DND-41 (cell line): ENCODE measurements around the gene SEC22A.

ENCODE experiments used
- ATAC-seq: fragments of 200-7000 bp; cut with Tn5 transposase; 3 replicates; pipeline ENCODE4 v1.9.1; 2021; ENCODE audit warnings: low read depth; ENCODE audit not compliant: insufficient read depth
- DNase-seq: peaks from one replicate; pipeline ENCODE4 v3.0.0-alpha.2; 2020
- H2AFZ ChIP-seq: 2 replicates; pipeline ENCODE4 v1.6.0; 2012; ENCODE audit warnings: low read depth, low read length
- H3K27ac ChIP-seq: 2 replicates; pipeline ENCODE4 v1.5.1; 2012; ENCODE audit warnings: low read length, inconsistent platforms
- H3K27me3 ChIP-seq: fragments of 200-600 bp; sonication (generic); 2 replicates; pipeline ENCODE4 v1.6.0; 2012; ENCODE audit warnings: low read length, mild to moderate bottlenecking, inconsistent platforms; ENCODE audit not compliant: insufficient read depth, poor library complexity
- H3K36me3 ChIP-seq: 2 replicates; pipeline ENCODE4 v1.5.1; 2012; ENCODE audit warnings: low read length, inconsistent platforms; ENCODE audit not compliant: insufficient read depth
- H3K4me1 ChIP-seq: 2 replicates; pipeline ENCODE4 v1.5.1; 2012; ENCODE audit warnings: mild to moderate bottlenecking, low read length; ENCODE audit not compliant: insufficient read depth
- H3K4me2 ChIP-seq: 2 replicates; pipeline ENCODE4 v1.6.0; 2012; ENCODE audit warnings: mild to moderate bottlenecking, moderate library complexity, low read length, inconsistent platforms; ENCODE audit not compliant: insufficient read depth
- H3K4me3 ChIP-seq, 2 experiments: fragments of 200-600 bp in 1 of 2; shearing (Covaris generic) in 1 of 2; 2 replicates each; pipeline ENCODE4 v1.5.1; 2012 to 2016; ENCODE audit warnings: inconsistent platforms in 2 of 2, low read length in 2 of 2, mild to moderate bottlenecking in 2 of 2, low read depth in 1 of 2, moderate library complexity in 1 of 2
- H3K79me2 ChIP-seq: 2 replicates; pipeline ENCODE4 v1.6.0; 2012; ENCODE audit warnings: low read length, inconsistent platforms; ENCODE audit not compliant: insufficient read depth
- H3K9ac ChIP-seq: 2 replicates; pipeline ENCODE4 v1.6.0; 2012; ENCODE audit warnings: low read depth, mild to moderate bottlenecking, inconsistent platforms, low read length, moderate library complexity
- H3K9me3 ChIP-seq: 2 replicates; pipeline ENCODE4 v1.5.1; 2012; ENCODE audit warnings: low read length, moderate library complexity, mild to moderate bottlenecking, inconsistent platforms; ENCODE audit not compliant: insufficient read depth, severe bottlenecking
- H4K20me1 ChIP-seq: 2 replicates; pipeline ENCODE4 v1.6.0; 2012; ENCODE audit warnings: low read length; ENCODE audit not compliant: insufficient read depth
- CTCF ChIP-seq: IDR thresholded peaks from 2 replicates; pipeline ENCODE4 v1.5.1; 2012; ENCODE audit warnings: borderline replicate concordance, low read length, moderate library complexity, mild to moderate bottlenecking; ENCODE audit not compliant: poor library complexity, severe bottlenecking; ENCODE audit errors: extremely low read depth
- EZH2 ChIP-seq: IDR thresholded peaks from 3 replicates; pipeline ENCODE4 v1.6.1; 2012; ENCODE audit warnings: borderline replicate concordance, low read depth, mild to moderate bottlenecking, moderate library complexity, low read length, inconsistent platforms; ENCODE audit not compliant: severe bottlenecking

Gene SEC22A

DNA sequence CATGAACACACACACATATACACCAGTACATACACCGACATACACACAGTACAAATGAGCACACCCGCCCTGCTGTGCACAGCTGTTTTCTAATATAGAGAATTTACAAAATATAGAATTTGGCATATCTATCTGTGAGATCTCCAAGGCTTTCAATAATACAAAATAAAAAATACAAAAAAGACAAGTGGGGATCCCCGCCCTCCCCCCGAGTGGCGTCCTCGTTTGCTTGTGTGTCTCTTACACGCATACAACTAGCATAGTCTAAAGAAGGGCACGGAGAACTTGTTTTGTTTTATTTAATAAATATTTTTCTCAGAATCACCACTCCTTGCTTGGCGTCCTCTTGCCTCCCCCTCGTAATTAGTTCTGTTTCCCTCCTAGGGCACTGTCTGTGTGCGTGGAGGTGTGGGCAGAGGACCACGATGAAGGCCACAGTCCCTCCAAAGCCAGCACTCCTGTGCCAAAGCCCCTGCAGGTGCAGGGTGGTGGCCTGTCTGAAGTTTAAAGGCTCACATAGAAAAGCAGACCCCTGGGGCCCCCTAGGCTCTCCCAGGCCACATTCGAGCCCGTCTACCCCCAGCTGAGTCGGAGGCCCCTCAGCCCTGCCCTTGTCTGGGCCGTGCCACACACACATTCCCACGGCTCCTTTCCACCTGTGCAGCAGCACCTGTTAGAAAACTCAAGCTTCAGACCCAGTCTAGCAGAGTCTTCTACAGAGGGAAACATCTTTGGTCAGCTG, 82.1 kb downstream of the SEC22A start:
- Histone ChIP-seq H3K9me3 (no peaks in the 10 kb centered on the region), H3K9ac (no peak overlapping the region), H3K79me2 (no peaks in the 10 kb centered on the region), H3K4me1 (no peaks in the 10 kb centered on the region), H3K4me3 (no peak overlapping the region), H4K20me1 (peaks cover 20% of the 10 kb centered on the region), H2AFZ (no peak overlapping the region), H3K27ac (no peak overlapping the region), H3K27me3 (no peaks in the 10 kb centered on the region), H3K4me2 (no peak overlapping the region), H3K36me3 (no peaks in the 10 kb centered on the region)
- TF ChIP-seq EZH2 (no peak), CTCF (no peak)
- ATAC-seq (no peak), DNase-seq (no peak)

GRCh38 chr3:123284399-123285010, 82.8 kb downstream of the SEC22A start:
- TF ChIP-seq EZH2, result no peak
- no peak for TF ChIP-seq CTCF
- Histone ChIP-seq H3K9me3 (no peaks in the 10 kb centered on the region), H2AFZ (no peak overlapping the region), H3K27me3 (no peaks in the 10 kb centered on the region), H4K20me1 (peaks cover 20% of the 10 kb centered on the region), H3K79me2 (no peaks in the 10 kb centered on the region), H3K4me1 (no peaks in the 10 kb centered on the region), H3K4me2 (no peak overlapping the region), H3K36me3 (no peaks in the 10 kb centered on the region), H3K4me3 (no peak overlapping the region), H3K9ac (no peak overlapping the region), H3K27ac (no peak overlapping the region)
- no peak for ATAC-seq
- no peak for DNase-seq

DNA sequence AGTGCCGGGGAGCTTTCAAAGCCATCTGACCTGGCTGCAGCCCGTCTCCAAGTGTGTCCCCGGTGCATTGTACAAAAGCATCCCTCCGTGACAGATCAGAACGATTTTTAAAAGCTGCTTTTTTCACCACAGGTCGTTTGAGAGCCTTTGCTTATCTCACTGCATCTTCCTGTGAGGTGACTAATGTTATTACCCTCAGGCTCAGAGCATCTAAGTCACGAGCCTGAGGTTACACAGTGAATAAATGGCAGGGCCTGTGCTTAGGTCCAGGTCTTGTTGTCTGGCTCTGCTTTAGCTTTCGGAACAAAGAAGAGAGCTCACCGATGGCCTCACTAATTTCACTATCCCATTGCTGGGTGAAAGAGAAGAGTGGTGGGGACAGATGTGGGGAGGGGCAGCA, 83.3 kb downstream of the SEC22A start:
- Histone ChIP-seq H3K9me3 (no peaks in the 10 kb centered on the region), H3K36me3 (no peaks in the 10 kb centered on the region), H4K20me1 (peaks cover 20% of the 10 kb centered on the region), H3K4me1 (no peaks in the 10 kb centered on the region), H2AFZ (no peak overlapping the region), H3K79me2 (no peaks in the 10 kb centered on the region), H3K27me3 (no peaks in the 10 kb centered on the region), H3K4me3 (no peak overlapping the region), H3K9ac (no peak overlapping the region), H3K4me2 (no peak overlapping the region), H3K27ac (no peak overlapping the region)
- ATAC-seq (no peak), DNase-seq (no peak)
- TF ChIP-seq EZH2, result no peak
- TF ChIP-seq CTCF, result no peak
